NOMO-1 treated with DMSO at 0.1 percent for 48 hours (cell line): ENCODE data around the gene NFATC2IP.
"Not testable (repeated sequence)": the region's sequence is repeated elsewhere in the genome, so short reads cannot be mapped to it uniquely, and the experiment has no call there.

ENCODE experiments used
- DNase-seq: peaks from one replicate; lab custom pipeline; 2025; ENCODE audit not compliant: unreplicated experiment; lab: John Stamatoyannopoulos, UW

The NFATC2IP gene

DNA sequence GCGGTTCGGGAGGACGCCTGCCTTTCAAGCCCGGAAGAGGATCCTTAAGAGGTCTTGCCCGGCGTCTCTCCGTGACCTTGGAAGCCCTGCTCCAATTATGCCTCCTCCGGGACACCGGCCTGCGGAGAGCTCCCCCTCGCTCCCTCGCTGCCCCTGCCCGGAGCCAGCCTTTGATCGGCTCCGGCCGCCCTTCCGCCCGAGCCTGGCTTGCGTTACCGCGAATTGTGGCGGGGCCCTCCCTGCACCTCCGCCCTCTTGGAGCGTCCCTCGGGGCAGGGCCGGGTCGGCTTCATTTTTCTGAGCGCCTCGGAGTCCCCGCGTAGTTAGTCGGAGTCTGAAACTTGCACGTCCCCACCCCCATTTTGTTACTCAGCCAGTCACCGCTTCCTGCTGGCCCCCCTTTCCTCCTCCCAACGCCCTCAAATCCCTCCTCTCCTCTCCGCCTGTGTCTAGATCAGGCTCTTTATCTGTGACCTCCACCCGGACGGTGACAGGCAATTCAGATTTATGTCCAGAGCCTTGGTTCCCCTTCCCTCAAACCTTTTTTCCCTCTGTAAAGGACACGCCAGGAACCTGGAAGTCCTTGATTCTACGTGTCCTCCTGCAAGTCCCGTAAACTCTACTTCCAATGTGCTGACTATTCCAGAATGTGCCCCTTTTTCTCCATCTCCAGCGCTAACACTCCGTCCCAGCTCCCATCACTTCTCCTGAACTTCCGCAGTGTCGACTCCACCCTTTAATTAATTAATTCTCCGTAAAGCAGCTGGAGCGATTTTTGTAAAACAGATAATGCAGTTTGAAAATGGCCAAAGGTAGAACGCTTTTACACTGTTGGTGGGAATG is 25.1 kb upstream of the NFATC2IP start:
- DNase-seq: peak; percentile 82

DNA sequence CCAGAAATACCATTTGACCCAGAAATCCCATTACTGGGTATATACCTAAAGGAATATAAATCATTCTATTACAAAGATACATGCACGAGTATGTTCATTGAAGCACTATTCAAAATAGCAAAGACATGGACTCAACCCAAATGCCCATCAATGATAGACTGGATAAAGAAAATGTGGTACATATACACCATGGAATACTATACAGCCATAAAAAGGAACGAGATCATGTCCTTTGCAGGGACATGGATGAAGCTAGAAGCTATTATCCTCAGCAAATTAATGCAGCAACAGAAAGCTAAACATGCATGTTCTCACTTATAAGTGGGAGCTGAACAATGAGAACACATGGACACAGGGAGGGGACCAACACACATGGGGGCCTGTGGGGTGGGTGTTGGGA is 24.5 kb upstream of the NFATC2IP start:
- not testable (repeated sequence) for DNase-seq

DNA sequence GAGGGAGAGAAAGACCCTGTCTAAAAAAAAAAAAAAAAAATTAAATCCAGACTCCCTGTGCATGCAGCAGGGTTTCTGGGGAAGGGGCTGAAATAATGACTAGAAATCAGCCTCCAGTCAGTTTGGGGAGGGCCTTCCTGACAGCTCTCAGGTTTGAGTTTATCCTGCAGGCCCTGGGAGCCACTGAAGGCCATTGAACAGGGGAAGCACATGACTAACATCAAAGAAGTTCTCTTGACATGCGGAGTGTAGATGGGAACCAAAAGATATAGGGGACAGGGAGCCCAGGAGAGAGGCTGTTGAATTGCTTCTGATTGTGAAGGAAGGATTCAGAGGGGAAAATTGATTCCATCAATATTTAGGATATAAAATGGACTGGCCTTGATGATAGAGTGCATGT is 22.9 kb upstream of the NFATC2IP start:
- DNase-seq: no peak

DNA sequence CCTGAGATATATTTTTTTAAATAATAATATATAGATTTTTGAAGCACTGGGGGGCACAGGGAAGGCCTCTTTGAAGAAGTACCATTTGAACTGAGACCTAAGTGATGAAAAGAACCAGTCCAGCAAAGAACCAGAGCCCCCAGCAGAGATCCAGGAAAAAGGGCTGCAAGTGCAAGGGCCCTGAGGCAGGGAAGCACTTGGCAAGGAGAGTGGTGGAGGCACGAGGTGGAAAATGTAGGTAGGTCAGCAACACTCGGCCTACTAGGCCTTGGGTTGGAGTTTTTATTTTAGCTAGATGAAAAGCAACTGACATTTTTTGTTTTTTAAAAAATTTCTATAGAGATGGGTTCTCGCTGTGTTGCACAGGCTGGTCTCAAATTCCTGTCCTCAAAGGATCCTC is 20.5 kb upstream of the NFATC2IP start:
- DNase-seq: no peak

DNA sequence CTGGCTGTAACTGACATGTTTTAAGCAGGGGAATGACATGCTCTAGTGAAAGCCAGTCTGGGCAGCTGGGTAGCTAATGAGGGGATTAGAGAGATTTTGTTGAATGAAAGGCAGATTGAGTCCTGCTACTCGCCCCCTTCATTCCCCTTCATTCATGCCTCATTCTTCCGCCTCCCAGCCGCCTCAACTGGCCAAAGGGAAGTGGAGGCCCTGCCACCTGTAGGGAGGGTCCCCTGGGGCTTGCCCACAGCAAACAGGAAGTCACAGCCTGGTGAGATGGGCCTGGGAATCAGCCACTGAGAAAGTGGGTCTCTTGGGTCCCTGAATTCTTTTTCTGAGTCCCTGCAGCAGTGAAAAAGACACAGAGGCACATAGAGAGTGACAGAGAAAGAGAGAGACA is 20.1 kb upstream of the NFATC2IP start:
- DNase-seq: no peak

DNA sequence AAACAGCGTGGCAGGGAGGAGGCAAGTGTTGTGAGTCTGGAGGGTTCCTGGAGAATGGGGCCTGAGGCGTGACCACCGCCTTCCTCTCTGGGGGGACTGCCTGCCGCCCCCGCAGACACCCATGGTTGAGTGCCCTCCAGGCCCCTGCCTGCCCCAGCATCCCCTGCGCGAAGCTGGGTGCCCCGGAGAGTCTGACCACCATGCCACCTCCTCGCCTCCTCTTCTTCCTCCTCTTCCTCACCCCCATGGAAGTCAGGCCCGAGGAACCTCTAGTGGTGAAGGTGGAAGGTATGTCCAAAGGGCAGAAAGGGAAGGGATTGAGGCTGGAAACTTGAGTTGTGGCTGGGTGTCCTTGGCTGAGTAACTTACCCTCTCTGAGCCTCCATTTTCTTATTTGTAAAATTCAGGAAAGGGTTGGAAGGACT is 18.9 kb upstream of the NFATC2IP start, which contains the start of gene CD19:
Gene CD19, plus strand, starts transcription at position 171 of the 425 bp plus-strand sequence. Its CDS starts 30 bp downstream, at position 201.
- DNase-seq: no peak

DNA sequence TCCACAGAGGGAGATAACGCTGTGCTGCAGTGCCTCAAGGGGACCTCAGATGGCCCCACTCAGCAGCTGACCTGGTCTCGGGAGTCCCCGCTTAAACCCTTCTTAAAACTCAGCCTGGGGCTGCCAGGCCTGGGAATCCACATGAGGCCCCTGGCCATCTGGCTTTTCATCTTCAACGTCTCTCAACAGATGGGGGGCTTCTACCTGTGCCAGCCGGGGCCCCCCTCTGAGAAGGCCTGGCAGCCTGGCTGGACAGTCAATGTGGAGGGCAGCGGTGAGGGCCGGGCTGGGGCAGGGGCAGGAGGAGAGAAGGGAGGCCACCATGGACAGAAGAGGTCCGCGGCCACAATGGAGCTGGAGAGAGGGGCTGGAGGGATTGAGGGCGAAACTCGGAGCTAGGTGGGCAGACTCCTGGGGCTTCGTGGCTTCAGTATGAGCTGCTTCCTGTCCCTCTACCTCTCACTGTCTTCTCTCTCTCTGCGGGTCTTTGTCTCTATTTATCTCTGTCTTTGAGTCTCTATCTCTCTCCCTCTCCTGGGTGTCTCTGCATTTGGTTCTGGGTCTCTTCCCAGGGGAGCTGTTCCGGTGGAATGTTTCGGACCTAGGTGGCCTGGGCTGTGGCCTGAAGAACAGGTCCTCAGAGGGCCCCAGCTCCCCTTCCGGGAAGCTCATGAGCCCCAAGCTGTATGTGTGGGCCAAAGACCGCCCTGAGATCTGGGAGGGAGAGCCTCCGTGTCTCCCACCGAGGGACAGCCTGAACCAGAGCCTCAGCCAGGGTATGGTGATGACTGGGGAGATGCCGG is 18.2 kb upstream of the NFATC2IP start:
- no peak for DNase-seq

- no peak for DNase-seq
Observed at GRCh38 chr16:28933171-28933570, 17.6 kb upstream of the NFATC2IP start.

DNA sequence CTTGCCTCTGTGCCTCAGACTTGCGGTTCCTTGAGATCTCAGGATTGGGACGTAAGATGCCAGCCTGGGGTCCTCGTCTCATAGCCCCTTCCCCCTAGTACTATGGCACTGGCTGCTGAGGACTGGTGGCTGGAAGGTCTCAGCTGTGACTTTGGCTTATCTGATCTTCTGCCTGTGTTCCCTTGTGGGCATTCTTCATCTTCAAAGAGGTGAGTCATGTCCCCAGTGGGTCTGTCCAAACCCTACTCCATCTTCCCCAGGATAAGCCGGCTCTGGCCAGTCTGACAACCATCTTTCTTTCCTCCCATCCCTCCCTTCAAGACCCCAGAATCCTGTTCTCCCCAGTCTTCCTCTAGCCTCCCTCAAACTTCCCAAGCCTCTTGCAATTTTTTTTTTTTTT is 15.4 kb upstream of the NFATC2IP start:
- DNase-seq: no peak

GRCh38 chr16:28935924-28936783 is 14.6 kb upstream of the NFATC2IP start:
- peak; percentile 94 for DNase-seq

DNA sequence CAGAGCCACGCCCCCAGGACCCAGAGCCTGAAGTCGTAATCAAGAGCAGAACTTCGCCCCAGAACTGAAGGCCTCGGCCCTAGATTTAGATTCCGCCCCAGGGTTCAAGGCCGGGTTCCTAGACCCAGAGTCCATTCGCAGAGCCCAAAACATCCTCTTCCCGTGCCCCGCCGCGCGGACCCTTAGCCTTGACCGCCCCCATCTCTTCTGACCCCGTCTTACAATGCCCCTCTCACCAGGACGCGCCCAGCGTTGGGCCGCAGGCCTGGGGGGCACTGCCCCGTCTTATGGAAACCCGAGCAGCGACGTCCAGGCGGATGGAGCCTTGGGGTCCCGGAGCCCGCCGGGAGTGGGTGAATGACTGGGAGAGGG is 14.0 kb upstream of the NFATC2IP start:
- DNase-seq: no peak

- DNase-seq: no peak
Observed at GRCh38 chr16:28937222-28937876, 13.4 kb upstream of the NFATC2IP start.

GRCh38 chr16:28938721-28939120 is 12.0 kb upstream of the NFATC2IP start:
- DNase-seq: no peak

GRCh38 chr16:28939825-28940224 is 10.9 kb upstream of the NFATC2IP start:
- not testable (repeated sequence) for DNase-seq

DNA sequence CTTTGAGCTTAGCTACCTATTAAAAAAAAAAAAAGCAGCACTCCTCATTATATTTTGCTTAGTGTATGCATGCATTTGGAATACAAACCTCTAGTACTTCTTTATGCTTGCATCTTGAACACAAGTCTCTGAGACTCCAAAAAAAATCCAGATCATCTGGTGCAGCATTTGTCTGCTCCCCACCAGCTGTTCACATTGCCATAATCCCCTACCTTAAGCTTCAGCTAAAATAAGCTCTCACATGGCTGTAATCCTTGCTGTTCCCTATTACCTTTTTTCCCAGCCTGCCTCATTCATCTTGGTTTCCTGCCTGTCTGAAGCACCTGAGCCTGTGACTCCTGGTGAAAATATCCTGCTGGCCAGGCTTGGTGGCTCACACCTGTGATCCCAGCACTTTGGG is 7.5 kb upstream of the NFATC2IP start:
- no peak for DNase-seq

GRCh38 chr16:28946681-28947080 is 4.1 kb upstream of the NFATC2IP start:
- no peak for DNase-seq

GRCh38 chr16:28951410-28951943 is 740 bp downstream of the NFATC2IP start:
- DNase-seq: peak; percentile 8

GRCh38 chr16:28958216-28958615 is 7.5 kb downstream of the NFATC2IP start:
- DNase-seq: no peak

GRCh38 chr16:28958836-28959235 is 8.1 kb downstream of the NFATC2IP start:
- no peak for DNase-seq

DNA sequence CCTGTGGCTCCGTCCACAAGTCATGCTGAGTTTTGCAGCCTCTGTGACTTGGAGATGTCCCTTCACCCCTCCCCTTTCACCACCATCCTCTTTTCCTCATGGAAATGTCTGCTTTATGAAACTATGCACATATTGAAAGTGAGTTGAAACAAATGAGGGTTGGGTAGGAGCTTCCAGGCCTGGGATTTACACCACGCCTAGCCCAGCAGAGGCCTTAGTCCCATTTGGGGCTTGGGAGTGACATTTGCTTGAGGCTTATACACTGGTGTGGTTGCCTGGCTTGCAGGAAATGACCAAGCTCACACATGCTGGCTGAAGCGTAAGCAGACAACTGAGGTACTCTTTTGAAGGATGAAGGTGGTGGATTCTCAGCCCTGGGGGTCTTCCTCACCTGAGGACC is 13.3 kb downstream of the NFATC2IP start:
- no peak for DNase-seq
